ENCODE results near the gene ENPP5.
A peak's percentile ranks its signal among the peaks of the same experiment; 100 is the strongest.

ENPP5 gene

DNA sequence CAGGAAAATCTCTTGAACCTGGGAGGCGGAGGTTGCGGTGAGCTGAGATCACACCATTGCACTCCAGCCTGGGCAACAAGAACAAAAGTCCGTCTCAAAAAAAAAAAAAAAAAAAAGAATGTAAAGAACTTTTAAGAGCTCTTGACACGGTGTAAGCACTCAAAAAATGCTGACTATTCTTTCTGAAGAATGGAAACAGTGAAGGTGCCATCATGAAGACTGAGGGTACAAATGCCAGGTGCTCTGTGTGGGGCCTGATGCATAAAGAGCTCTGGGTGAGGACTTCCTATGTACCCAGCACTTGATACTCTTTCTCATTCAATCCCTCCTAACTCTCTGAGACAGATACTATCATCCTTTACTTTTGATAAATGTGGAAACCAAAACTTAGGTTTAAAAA is 45.0 kb upstream of the ENPP5 start:
- no peaks in the 10 kb centered on the region for H3K36me3 ChIP-seq
- H3K9me3 ChIP-seq: no peaks in the 10 kb centered on the region
- TF ChIP-seq, protein P1, sequence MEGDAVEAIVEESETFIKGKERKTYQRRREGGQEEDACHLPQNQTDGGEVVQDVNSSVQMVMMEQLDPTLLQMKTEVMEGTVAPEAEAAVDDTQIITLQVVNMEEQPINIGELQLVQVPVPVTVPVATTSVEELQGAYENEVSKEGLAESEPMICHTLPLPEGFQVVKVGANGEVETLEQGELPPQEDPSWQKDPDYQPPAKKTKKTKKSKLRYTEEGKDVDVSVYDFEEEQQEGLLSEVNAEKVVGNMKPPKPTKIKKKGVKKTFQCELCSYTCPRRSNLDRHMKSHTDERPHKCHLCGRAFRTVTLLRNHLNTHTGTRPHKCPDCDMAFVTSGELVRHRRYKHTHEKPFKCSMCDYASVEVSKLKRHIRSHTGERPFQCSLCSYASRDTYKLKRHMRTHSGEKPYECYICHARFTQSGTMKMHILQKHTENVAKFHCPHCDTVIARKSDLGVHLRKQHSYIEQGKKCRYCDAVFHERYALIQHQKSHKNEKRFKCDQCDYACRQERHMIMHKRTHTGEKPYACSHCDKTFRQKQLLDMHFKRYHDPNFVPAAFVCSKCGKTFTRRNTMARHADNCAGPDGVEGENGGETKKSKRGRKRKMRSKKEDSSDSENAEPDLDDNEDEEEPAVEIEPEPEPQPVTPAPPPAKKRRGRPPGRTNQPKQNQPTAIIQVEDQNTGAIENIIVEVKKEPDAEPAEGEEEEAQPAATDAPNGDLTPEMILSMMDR (IDR thresholded peaks at IDR 0.05): no peak
- peaks cover 5 to 42% (median 21%) of the 10 kb centered on the region in 4 donors for H3K4me1 ChIP-seq
- intact Hi-C loops (cut with DNase I; ENCODE audit: low total_unique reads): loop anchor here (10.0 kb wide), 1 partner anchor 279 kb away; the partner anchor contains the start of gene RCAN2
- no peak overlapping the region for H3K4me3 ChIP-seq
- no peak for DNase-seq
- no peaks in the 10 kb centered on the region for H3K27me3 ChIP-seq
- peak overlapping the region; percentile 79 to 89 for H3K27ac ChIP-seq

DNA sequence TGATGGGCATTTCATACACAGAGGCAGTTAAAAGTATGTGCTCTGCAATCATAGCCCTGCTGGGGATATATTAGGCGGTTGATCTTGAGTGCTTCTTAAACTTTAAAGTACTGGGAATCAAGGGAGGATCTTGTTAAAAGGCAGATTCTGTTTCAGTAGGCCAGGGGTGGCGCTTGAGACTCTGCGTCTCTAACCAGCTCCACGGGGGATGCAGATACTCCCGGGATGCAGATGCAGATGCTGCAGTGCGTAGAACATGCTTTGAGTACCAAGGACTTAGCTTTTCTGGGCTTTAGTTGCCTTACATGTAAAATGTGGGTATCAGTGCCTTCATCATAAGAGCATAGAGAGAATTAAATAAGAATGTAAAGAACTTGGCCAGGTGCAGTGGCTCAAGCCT is 44.4 kb upstream of the ENPP5 start:
- intact Hi-C loops (cut with DNase I; ENCODE audit: low total_unique reads): loop anchor here (10.0 kb wide), 1 partner anchor 280 kb away; the partner anchor contains the start of gene RCAN2
- TF ChIP-seq, protein P1 (IDR thresholded peaks at IDR 0.05): no peak
- DNase-seq: no peak
- H3K4me3 ChIP-seq: no peak overlapping the region
- H3K27ac ChIP-seq: no peak overlapping the region
- H3K36me3 ChIP-seq: no peaks in the 10 kb centered on the region
- peaks cover 5 to 36% (median 21%) of the 10 kb centered on the region in 4 donors for H3K4me1 ChIP-seq
- no peaks in the 10 kb centered on the region for H3K9me3 ChIP-seq
- H3K27me3 ChIP-seq: no peaks in the 10 kb centered on the region

DNA sequence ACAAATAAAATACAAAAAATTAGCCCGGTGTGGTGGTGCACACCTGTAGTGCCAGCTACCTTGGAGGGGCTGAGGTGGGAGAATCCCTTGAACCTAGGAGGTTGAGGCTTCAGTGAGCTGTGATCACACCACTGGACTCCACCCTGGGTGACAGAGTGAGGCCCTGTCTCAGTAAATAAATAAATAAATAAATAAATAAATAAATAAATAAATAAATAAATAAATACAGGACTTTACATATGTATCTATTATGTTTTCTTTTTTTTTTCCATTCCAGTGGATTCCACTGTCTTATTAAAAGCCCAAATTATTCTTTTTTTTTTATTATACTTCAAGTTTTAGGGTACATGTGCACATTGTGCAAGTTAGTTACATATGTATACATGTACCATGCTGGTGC is 41.1 kb upstream of the ENPP5 start:
- intact Hi-C loops (cut with DNase I; ENCODE audit: low total_unique reads): loop anchor here (10.0 kb wide), 1 partner anchor 283 kb away; the partner anchor contains the start of gene RCAN2
- Histone ChIP-seq H3K27ac (no peak overlapping the region), H3K4me3 (no peak overlapping the region), H3K4me1 (peaks cover 0 to 7% (median 3%) of the 10 kb centered on the region in 4 donors), H3K9me3 (no peaks in the 10 kb centered on the region), H3K36me3 (no peaks in the 10 kb centered on the region), H3K27me3 (no peaks in the 10 kb centered on the region)
- TF ChIP-seq, protein P1 (IDR thresholded peaks at IDR 0.05): no peak
- no peak for DNase-seq

DNA sequence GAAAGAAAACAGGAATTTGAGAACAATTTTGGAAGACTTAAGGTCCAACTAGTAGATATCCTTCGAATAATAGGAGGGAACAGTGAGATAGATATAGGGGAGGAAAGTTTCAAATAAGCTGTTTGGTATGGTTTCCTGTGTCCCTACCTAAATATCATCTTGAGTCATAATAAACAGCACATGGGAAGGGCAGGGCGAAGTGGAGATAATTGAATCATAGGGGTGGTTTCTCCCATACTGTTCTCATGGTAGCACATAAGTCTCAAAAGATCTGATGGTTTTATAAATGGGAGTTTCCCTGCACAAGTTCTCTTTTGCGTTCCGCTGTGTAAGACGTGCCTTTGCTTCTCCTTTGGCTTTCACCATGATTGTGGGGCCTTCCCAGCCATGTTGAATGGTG is 39.5 kb upstream of the ENPP5 start:
- no peaks in the 10 kb centered on the region for H3K4me1 ChIP-seq
- H3K27me3 ChIP-seq: no peaks in the 10 kb centered on the region
- no peaks in the 10 kb centered on the region for H3K36me3 ChIP-seq
- no peak overlapping the region for H3K4me3 ChIP-seq
- no peak overlapping the region for H3K27ac ChIP-seq
- DNase-seq: no peak
- intact Hi-C loops (cut with DNase I; ENCODE audit: low total_unique reads): loop anchor here (10.0 kb wide), 1 partner anchor 285 kb away; the partner anchor contains the start of gene RCAN2
- TF ChIP-seq, protein P1 (IDR thresholded peaks at IDR 0.05): no peak
- no peaks in the 10 kb centered on the region for H3K9me3 ChIP-seq

DNA sequence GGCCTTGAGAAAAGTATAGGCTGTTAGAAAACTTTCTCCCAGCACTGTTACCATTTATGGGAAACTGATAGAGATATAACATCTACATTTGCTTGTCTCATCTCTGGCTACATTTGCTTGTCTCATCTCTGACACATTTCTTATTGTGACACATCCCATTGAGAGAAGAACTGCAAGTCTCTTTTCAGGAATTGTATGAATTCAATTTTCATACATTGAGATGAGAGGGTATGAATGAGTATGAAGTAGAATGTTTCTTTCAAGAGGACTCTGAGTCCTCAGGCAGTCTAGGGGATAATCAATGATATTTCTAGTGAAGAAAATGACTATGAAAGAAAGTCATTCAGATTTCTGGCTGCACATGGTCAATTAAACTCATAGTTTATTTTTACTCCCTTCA is 37.5 kb upstream of the ENPP5 start:
- intact Hi-C loops (cut with DNase I; ENCODE audit: low total_unique reads): no loop called here
- Histone ChIP-seq H3K4me1 (no peaks in the 10 kb centered on the region), H3K27me3 (no peaks in the 10 kb centered on the region), H3K36me3 (no peaks in the 10 kb centered on the region), H3K9me3 (no peaks in the 10 kb centered on the region), H3K4me3 (no peak overlapping the region), H3K27ac (no peak overlapping the region)
- DNase-seq: no peak
- TF ChIP-seq, protein P1 (IDR thresholded peaks at IDR 0.05): no peak

DNA sequence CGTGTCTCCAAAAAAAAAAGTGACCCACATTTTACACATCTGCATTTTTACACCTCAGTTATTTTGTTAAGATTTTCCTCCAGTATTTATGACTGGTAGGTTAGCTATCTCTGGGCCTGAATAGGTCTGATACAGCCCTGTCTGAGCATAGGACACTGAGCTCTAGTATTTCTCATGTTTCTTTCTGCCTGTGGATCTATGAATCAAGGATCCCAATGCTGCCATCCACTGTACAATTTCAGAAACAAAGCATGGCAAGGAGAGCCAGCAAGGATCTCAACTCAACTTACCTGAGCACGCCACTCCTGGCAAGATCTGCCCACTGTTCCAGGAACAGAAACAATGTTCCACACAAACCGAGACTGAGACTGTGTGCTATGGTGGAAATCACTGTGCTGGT is 36.4 kb upstream of the ENPP5 start:
- intact Hi-C loops (cut with DNase I; ENCODE audit: low total_unique reads): no loop called here
- TF ChIP-seq, protein P1 (IDR thresholded peaks at IDR 0.05): no peak

More for the DNA sequence above, 36.4 kb upstream of the ENPP5 start:
- Histone ChIP-seq H3K4me1 (no peaks in the 10 kb centered on the region), H3K4me3 (no peak overlapping the region), H3K27me3 (no peaks in the 10 kb centered on the region), H3K9me3 (no peaks in the 10 kb centered on the region), H3K36me3 (no peaks in the 10 kb centered on the region), H3K27ac (no peak overlapping the region)
- DNase-seq: no peak
